ENCODE results near the gene CAMTA1.

CAMTA1 gene

GRCh38 chr1:7476402-7476801, 691.1 kb downstream of the CAMTA1 start:
- H3K27ac ChIP-seq (ENCODE audit: low read depth, low read length), result no peak overlapping the region
- TF ChIP-seq CTCF (IDR thresholded peaks at IDR 0.05; ENCODE audit: insufficient read depth, low read length, poor library complexity, severe bottlenecking), result no peak
- no peak for TF ChIP-seq EZH2phosphoT487 (conservative IDR thresholded peaks at IDR 0.05; ENCODE audit: low read length)
- H2AFZ ChIP-seq (ENCODE audit: low read depth, low read length, severe bottlenecking), result no peak overlapping the region

DNA sequence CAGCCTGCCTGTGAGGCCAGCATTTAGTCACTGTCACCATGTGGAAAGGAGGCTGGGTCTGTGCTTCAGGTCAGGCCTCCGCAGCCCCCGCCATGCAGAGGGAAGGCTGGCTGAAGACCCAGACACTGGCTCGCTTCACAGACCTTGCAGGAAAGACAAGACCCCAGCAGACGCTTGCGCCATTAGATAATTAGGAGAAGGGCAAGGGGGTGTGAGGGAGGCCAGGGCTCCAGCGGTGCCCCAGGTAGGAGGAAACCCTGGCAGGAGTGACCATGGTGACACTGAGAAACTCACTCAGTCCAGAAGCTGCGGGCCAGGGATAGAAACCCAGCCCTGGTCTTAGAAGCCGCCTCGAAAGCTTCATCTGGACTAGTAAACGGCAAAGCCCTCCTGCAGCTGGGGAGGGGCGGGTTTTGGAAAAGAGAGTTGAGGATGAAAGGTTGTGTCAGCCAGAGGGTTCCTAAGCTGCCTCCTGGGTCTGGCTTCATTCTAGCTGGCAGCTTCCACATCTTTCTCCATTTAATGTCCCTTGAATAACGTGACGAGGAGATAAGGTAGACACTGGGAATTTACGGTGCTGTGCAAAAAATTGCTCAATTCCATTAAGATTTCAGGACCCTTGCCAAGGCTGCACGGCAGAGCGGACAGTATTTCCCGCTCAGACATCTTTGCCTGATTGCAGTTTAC, 691.8 kb downstream of the CAMTA1 start:
- no peak overlapping the region for H3K27ac ChIP-seq (ENCODE audit: low read depth, low read length)

More at GRCh38 chr1:7476402-7476801, 691.1 kb downstream of the CAMTA1 start:
- H3K36me3 ChIP-seq (ENCODE audit: low read length), result no peaks in the 10 kb centered on the region
- H3K4me2 ChIP-seq (ENCODE audit: low read depth, low read length, poor library complexity, severe bottlenecking), result no peak overlapping the region
- H3K27me3 ChIP-seq (ENCODE audit: low read length), result no peaks in the 10 kb centered on the region
- no peaks in the 10 kb centered on the region for H3K9me3 ChIP-seq (ENCODE audit: insufficient read depth, low read length)
- H3F3A ChIP-seq (ENCODE audit: insufficient read depth), result no peaks in the 10 kb centered on the region
- H3K9ac ChIP-seq (ENCODE audit: low read length), result no peak overlapping the region
- H4K20me1 ChIP-seq (ENCODE audit: low read depth, low read length), result no peaks in the 10 kb centered on the region
- no peaks in the 10 kb centered on the region for H3K9me2 ChIP-seq (replicated peaks; ENCODE audit: insufficient read depth, low read length)
- H3K4me3 ChIP-seq (ENCODE audit: insufficient read depth, low read length, poor library complexity, severe bottlenecking), result no peak overlapping the region
- no peaks in the 10 kb centered on the region for H3K79me2 ChIP-seq (ENCODE audit: insufficient read depth, low read length)

GRCh38 chr1:7477593-7477992, 692.3 kb downstream of the CAMTA1 start:
- Histone ChIP-seq H3K79me2 (ENCODE audit: insufficient read depth, low read length) (no peaks in the 10 kb centered on the region), H3F3A (ENCODE audit: insufficient read depth) (no peaks in the 10 kb centered on the region), H3K36me3 (ENCODE audit: low read length) (no peaks in the 10 kb centered on the region), H3K9me3 (ENCODE audit: insufficient read depth, low read length) (no peaks in the 10 kb centered on the region), H2AFZ (ENCODE audit: low read depth, low read length, severe bottlenecking) (no peak overlapping the region), H3K27ac (ENCODE audit: low read depth, low read length) (no peak overlapping the region), H4K20me1 (ENCODE audit: low read depth, low read length) (no peaks in the 10 kb centered on the region), H3K4me3 (ENCODE audit: insufficient read depth, low read length, poor library complexity, severe bottlenecking) (no peak overlapping the region), H3K9me2 (replicated peaks; ENCODE audit: insufficient read depth, low read length) (no peaks in the 10 kb centered on the region), H3K4me2 (ENCODE audit: low read depth, low read length, poor library complexity, severe bottlenecking) (no peak overlapping the region), H3K9ac (ENCODE audit: low read length) (no peak overlapping the region), H3K27me3 (ENCODE audit: low read length) (no peaks in the 10 kb centered on the region)
- TF ChIP-seq CTCF (IDR thresholded peaks at IDR 0.05; ENCODE audit: insufficient read depth, low read length, poor library complexity, severe bottlenecking) (no peak), EZH2phosphoT487 (conservative IDR thresholded peaks at IDR 0.05; ENCODE audit: low read length) (no peak)

More for the DNA sequence above, 691.8 kb downstream of the CAMTA1 start:
- H3K36me3 ChIP-seq (ENCODE audit: low read length), result no peaks in the 10 kb centered on the region
- no peak overlapping the region for H3K4me3 ChIP-seq (ENCODE audit: insufficient read depth, low read length, poor library complexity, severe bottlenecking)
- no peak overlapping the region for H3K9ac ChIP-seq (ENCODE audit: low read length)
- no peaks in the 10 kb centered on the region for H3F3A ChIP-seq (ENCODE audit: insufficient read depth)
- no peaks in the 10 kb centered on the region for H3K9me3 ChIP-seq (ENCODE audit: insufficient read depth, low read length)
- H4K20me1 ChIP-seq (ENCODE audit: low read depth, low read length), result no peaks in the 10 kb centered on the region
- H2AFZ ChIP-seq (ENCODE audit: low read depth, low read length, severe bottlenecking), result no peak overlapping the region
- no peak overlapping the region for H3K4me2 ChIP-seq (ENCODE audit: low read depth, low read length, poor library complexity, severe bottlenecking)
- H3K27me3 ChIP-seq (ENCODE audit: low read length), result no peaks in the 10 kb centered on the region
- TF ChIP-seq EZH2phosphoT487 (conservative IDR thresholded peaks at IDR 0.05; ENCODE audit: low read length), result no peak
- TF ChIP-seq CTCF (IDR thresholded peaks at IDR 0.05; ENCODE audit: insufficient read depth, low read length, poor library complexity, severe bottlenecking), result no peak
- no peaks in the 10 kb centered on the region for H3K79me2 ChIP-seq (ENCODE audit: insufficient read depth, low read length)
- no peaks in the 10 kb centered on the region for H3K9me2 ChIP-seq (replicated peaks; ENCODE audit: insufficient read depth, low read length)

Measured in SU-DHL-6 (cell line).